Neural cell (in vitro differentiated cells): ENCODE data around the gene INPP5A. TPM values are rescaled to one million over a fixed set of nuclear protein-coding genes. Genes with fewer than 3 reads are reported as not detected.

Source experiments
- H2AFZ ChIP-seq: fragments of 200-600, 300-800 bp; sonication (generic), shearing (Covaris generic); 2 replicates; pipeline ENCODE4 v1.6.0; 2014; ENCODE audit warnings: low read depth, mild to moderate bottlenecking, antibody characterized with exemption, low read length, moderate library complexity
- H3F3A ChIP-seq: fragments of 200-600 bp; shearing (Covaris generic); 2 replicates; pipeline ENCODE4 v1.6.1; 2016; ENCODE audit warnings: mild to moderate bottlenecking, moderate library complexity, mixed read lengths, antibody characterized with exemption, low read length; ENCODE audit not compliant: insufficient read depth, poor library complexity, severe bottlenecking
- H3K27ac ChIP-seq: fragments of 200-600, 300-800 bp; sonication (generic), shearing (Covaris generic); 2 replicates; pipeline ENCODE4 v1.5.1; 2014; ENCODE audit warnings: mild to moderate bottlenecking, low read length, moderate library complexity
- H3K27me3 ChIP-seq: fragments of 300-800, 200-600 bp; sonication (generic), shearing (Covaris generic); 2 replicates; pipeline ENCODE4 v1.6.0; 2014; ENCODE audit warnings: mild to moderate bottlenecking, low read depth, low read length, moderate library complexity; ENCODE audit not compliant: insufficient read depth
- H3K36me3 ChIP-seq: fragments of 300-800, 200-600 bp; sonication (generic), shearing (Covaris generic); 2 replicates; pipeline ENCODE4 v1.5.1; 2014; ENCODE audit warnings: mild to moderate bottlenecking, antibody characterized with exemption, low read length, moderate library complexity; ENCODE audit not compliant: insufficient read depth
- H3K4me2 ChIP-seq: fragments of 300-800, 200-600 bp; sonication (generic), shearing (Covaris generic); 2 replicates; pipeline ENCODE4 v1.6.0; 2014; ENCODE audit warnings: mild to moderate bottlenecking, low read length
- H3K4me3 ChIP-seq: fragments of 300-800, 200-600 bp; sonication (generic), shearing (Covaris generic); 2 replicates; pipeline ENCODE4 v1.5.1; 2014; ENCODE audit warnings: mild to moderate bottlenecking, low read length, moderate library complexity
- H3K79me2 ChIP-seq: fragments of 200-600 bp; shearing (Covaris generic); replicated peaks from 2 replicates; pipeline ENCODE4 v1.6.0; 2014; ENCODE audit warnings: mild to moderate bottlenecking, low read length, moderate library complexity; ENCODE audit not compliant: insufficient read depth
- H3K9ac ChIP-seq: fragments of 300-800, 200-600 bp; sonication (generic), shearing (Covaris generic); 2 replicates; pipeline ENCODE4 v1.6.1; 2016; ENCODE audit warnings: mild to moderate bottlenecking, low read length, mixed read lengths
- H3K9me2 ChIP-seq: fragments of 200-600 bp; shearing (Covaris generic); 2 replicates; pipeline ENCODE4 v1.6.1; 2016; ENCODE audit warnings: mild to moderate bottlenecking, low read length, mixed read lengths; ENCODE audit not compliant: insufficient read depth
- H3K9me3 ChIP-seq: fragments of 200-600, 300-800 bp; sonication (generic), shearing (Covaris generic); 2 replicates; pipeline ENCODE4 v1.6.1; 2016; ENCODE audit warnings: mild to moderate bottlenecking, mixed run types, low read length, moderate library complexity, mixed read lengths
- H4K20me1 ChIP-seq: fragments of 200-600 bp; shearing (Covaris generic); 2 replicates; pipeline ENCODE4 v1.6.1; 2016; ENCODE audit warnings: mild to moderate bottlenecking, mixed run types; ENCODE audit not compliant: insufficient read depth
- CTCF ChIP-seq: fragments of 450-650 bp; IDR thresholded peaks from 2 replicates; pipeline ENCODE4 v1.5.1; 2014; ENCODE audit warnings: antibody characterized with exemption, mild to moderate bottlenecking, moderate library complexity; ENCODE audit not compliant: poor library complexity, severe bottlenecking
- EP300 ChIP-seq: fragments of 450-650 bp; conservative IDR thresholded peaks from 2 replicates; pipeline ENCODE4 v1.6.1; 2014; ENCODE audit warnings: antibody characterized with exemption, mild to moderate bottlenecking, moderate library complexity; ENCODE audit not compliant: poor library complexity, severe bottlenecking
- EZH2 ChIP-seq: fragments of 200-600, 300-800 bp; shearing (Covaris generic), sonication (generic); IDR thresholded peaks from 2 replicates; pipeline ENCODE4 v1.6.1; 2014; ENCODE audit warnings: antibody characterized with exemption, low read length, borderline replicate concordance, mild to moderate bottlenecking; ENCODE audit not compliant: insufficient read depth, poor library complexity, severe bottlenecking
- MXI1 ChIP-seq: fragments of 450-650 bp; conservative IDR thresholded peaks from 2 replicates; pipeline ENCODE4 v1.6.1; 2014; ENCODE audit warnings: antibody characterized with exemption, mild to moderate bottlenecking; ENCODE audit not compliant: poor library complexity, severe bottlenecking
- POLR2AphosphoS5 ChIP-seq: IDR thresholded peaks from 2 replicates; pipeline ENCODE4 v1.6.1; 2012
- RAD21 ChIP-seq: fragments of 450-650 bp; conservative IDR thresholded peaks from 2 replicates; pipeline ENCODE4 v1.6.1; 2014; ENCODE audit warnings: antibody characterized with exemption, mild to moderate bottlenecking, moderate library complexity
- REST ChIP-seq: IDR thresholded peaks from 2 replicates; pipeline ENCODE4 v1.6.1; 2012; ENCODE audit warnings: borderline replicate concordance
- SMC3 ChIP-seq: fragments of 450-650 bp; conservative IDR thresholded peaks from 2 replicates; pipeline ENCODE4 v1.6.1; 2014; ENCODE audit warnings: antibody characterized with exemption, mild to moderate bottlenecking, moderate library complexity; ENCODE audit not compliant: poor library complexity
- TAF1 ChIP-seq: IDR thresholded peaks from 2 replicates; pipeline ENCODE4 v1.6.1; 2012; ENCODE audit warnings: low read depth
- polyA plus RNA-seq: library from polyadenylated mRNA; depleted of rRNA; stranded (reverse); fragments of >200 nt; gene quantifications from 2 replicates; pipeline ENCODE4 v1.2.3, GENCODE V29; 2014

INPP5A gene
- polyA plus RNA-seq, 1 donor from 2014 or later = 48.8 TPM

- no peaks in the 10 kb centered on the region for H3K79me2 ChIP-seq
- H3K9me3 ChIP-seq = no peaks in the 10 kb centered on the region
- H2AFZ ChIP-seq = no peak overlapping the region
- no peak overlapping the region for H3K4me3 ChIP-seq
- H3K36me3 ChIP-seq = no peaks in the 10 kb centered on the region
- no peaks in the 10 kb centered on the region for H3K9me2 ChIP-seq
- no peaks in the 10 kb centered on the region for H3F3A ChIP-seq
- H3K4me2 ChIP-seq = no peak overlapping the region
- H4K20me1 ChIP-seq = no peaks in the 10 kb centered on the region
- TF ChIP-seq CTCF (no peak), EZH2 (no peak), TAF1 (no peak), RAD21 (no peak), EP300 (no peak), MXI1 (no peak), POLR2AphosphoS5 (no peak), SMC3 (no peak), REST (no peak)
- H3K9ac ChIP-seq = no peak overlapping the region
- H3K27ac ChIP-seq = no peak overlapping the region
- peaks cover 11% of the 10 kb centered on the region for H3K27me3 ChIP-seq
Observed at GRCh38 chr10:132745511-132745910, 207.9 kb downstream of the INPP5A start.

GRCh38 chr10:132745971-132746370 lies 208.4 kb downstream of the INPP5A start:
- H3F3A ChIP-seq = no peaks in the 10 kb centered on the region
- H3K4me2 ChIP-seq = no peak overlapping the region
- no peak overlapping the region for H2AFZ ChIP-seq
- no peaks in the 10 kb centered on the region for H3K9me2 ChIP-seq
- TF ChIP-seq REST = no peak
- no peak for TF ChIP-seq EZH2
- TF ChIP-seq POLR2AphosphoS5 = no peak
- no peak for TF ChIP-seq TAF1
- no peak for TF ChIP-seq SMC3
- TF ChIP-seq CTCF = no peak
- no peak overlapping the region for H3K4me3 ChIP-seq
- peaks cover 11% of the 10 kb centered on the region for H3K27me3 ChIP-seq
- H3K27ac ChIP-seq = no peak overlapping the region
- no peaks in the 10 kb centered on the region for H4K20me1 ChIP-seq
- H3K9ac ChIP-seq = no peak overlapping the region
- no peaks in the 10 kb centered on the region for H3K79me2 ChIP-seq
- no peaks in the 10 kb centered on the region for H3K9me3 ChIP-seq
- no peaks in the 10 kb centered on the region for H3K36me3 ChIP-seq
